ENCODE measurements around the gene OR2AJ1.

Gene OR2AJ1

GRCh38 chr1:247919952-247920351, 4.7 kb upstream of the OR2AJ1 start, which contains the start of gene OR2T8:
Gene OR2T8, plus strand, starts transcription at chr1:247920252. Its CDS starts 766 bp downstream, at chr1:247921018.
- no peak for DNase-seq (ENCODE audit: low read depth)
- no peak within 1 kb of the TSS for H3K4me3 ChIP-seq (ENCODE audit: low read length)
- TF ChIP-seq CTCF (IDR thresholded peaks at IDR 0.05; ENCODE audit: insufficient read depth, low read depth, low read length, missing control alignments), result no peak

- H3K4me3 ChIP-seq (ENCODE audit: low read length), result no peak overlapping the region
- TF ChIP-seq CTCF (IDR thresholded peaks at IDR 0.05; ENCODE audit: insufficient read depth, low read depth, low read length, missing control alignments), result no peak
- DNase-seq (ENCODE audit: low read depth), result no peak
Observed at GRCh38 chr1:247923941-247924340, 748 bp upstream of the OR2AJ1 start.

DNA sequence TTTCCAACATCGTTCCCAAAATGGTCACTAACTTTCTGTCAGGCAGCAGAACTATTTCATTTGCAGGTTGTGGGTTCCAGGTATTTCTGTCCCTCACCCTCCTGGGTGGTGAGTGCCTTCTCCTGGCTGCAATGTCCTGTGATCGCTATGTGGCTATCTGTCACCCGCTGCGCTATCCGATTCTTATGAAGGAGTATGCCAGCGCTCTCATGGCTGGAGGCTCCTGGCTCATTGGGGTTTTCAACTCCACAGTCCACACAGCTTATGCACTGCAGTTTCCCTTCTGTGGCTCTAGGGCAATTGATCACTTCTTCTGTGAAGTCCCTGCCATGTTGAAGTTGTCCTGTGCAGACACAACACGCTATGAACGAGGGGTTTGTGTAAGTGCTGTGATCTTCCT, 9.3 kb downstream of the OR2AJ1 start:
- TF ChIP-seq CTCF (IDR thresholded peaks at IDR 0.05; ENCODE audit: insufficient read depth, low read depth, low read length, missing control alignments), result no peak
- no peak overlapping the region for H3K4me3 ChIP-seq (ENCODE audit: low read length)
- DNase-seq (ENCODE audit: low read depth), result no peak

- no peak overlapping the region for H3K4me3 ChIP-seq (ENCODE audit: low read length)
- DNase-seq (ENCODE audit: low read depth), result no peak
- TF ChIP-seq CTCF (IDR thresholded peaks at IDR 0.05; ENCODE audit: insufficient read depth, low read depth, low read length, missing control alignments), result no peak
Observed at GRCh38 chr1:247935781-247936180, 11.1 kb downstream of the OR2AJ1 start.

DNA sequence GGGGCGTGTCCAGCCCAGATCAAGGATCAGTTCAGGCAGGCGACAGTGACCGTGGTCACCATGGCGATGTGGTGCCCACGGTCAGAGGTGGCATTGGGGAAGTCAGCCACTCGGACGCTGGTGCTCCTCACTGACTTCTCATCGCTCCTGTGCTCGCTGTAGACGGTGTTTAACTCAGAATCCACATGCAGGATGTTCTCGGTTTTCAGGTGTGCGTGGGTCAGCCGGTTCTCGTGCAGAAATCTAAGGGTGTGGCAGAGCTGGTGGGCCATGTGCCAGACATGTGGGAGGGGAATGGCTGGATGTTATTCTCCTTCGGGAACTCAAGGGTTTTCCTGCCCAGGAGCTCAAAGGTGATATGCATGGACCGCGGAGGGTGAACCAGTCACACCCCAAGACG, 11.7 kb downstream of the OR2AJ1 start:
- no peak overlapping the region for H3K4me3 ChIP-seq (ENCODE audit: low read length)
- no peak for TF ChIP-seq CTCF (IDR thresholded peaks at IDR 0.05; ENCODE audit: insufficient read depth, low read depth, low read length, missing control alignments)

DNA sequence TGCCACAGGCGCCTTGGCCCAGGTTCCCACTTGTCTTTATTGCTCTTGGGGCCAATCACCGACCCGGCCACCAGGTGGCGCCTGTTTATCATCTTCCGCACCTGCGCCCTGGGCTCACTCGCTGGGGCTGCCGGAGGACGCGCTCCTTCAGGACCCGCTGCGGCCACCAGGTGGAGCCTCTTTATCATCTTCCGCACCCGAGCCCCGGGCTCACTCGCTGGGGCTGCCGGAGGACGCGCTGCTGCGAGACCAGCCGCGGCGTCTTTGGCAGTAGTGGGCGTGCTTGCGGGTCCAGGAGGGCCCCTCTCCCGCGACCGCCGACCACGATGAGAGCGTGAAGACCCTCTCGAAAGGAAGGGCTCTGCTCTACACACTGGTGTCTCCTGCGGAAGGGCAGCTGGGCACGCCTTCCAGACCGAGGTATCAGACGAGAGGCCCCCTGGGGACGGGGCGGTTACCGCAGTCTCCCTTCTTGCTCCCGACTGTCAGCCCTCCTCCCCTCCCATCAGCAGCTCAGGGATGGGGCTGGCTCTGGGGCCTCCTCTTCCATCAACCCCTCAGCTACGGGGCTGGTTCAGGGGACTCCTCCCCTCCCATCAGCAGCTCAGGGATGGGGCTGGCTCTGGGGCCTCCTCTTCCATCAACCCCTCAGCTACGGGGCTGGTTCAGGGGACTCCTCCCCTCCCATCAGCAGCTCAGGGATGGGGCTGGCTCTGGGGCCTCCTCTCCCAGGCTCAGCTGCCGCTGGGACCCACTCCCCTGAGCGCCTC, 12.5 kb downstream of the OR2AJ1 start:
- DNase-seq (ENCODE audit: low read depth), result peak; percentile 52
- peak; percentile 39 for TF ChIP-seq CTCF (IDR thresholded peaks at IDR 0.05; ENCODE audit: insufficient read depth, low read depth, low read length, missing control alignments)
- H3K4me3 ChIP-seq (ENCODE audit: low read length), result peak overlapping the region; percentile 10

More for the DNA sequence above, 11.7 kb downstream of the OR2AJ1 start:
- no peak for DNase-seq (ENCODE audit: low read depth)

- no peak for DNase-seq (ENCODE audit: low read depth)
- no peak overlapping the region for H3K4me3 ChIP-seq (ENCODE audit: low read length)
- no peak for TF ChIP-seq CTCF (IDR thresholded peaks at IDR 0.05; ENCODE audit: insufficient read depth, low read depth, low read length, missing control alignments)
Observed at GRCh38 chr1:247942624-247943023, 17.9 kb downstream of the OR2AJ1 start.
